Tibial nerve (tissue), 4 donors: Measurements from ENCODE around the gene STRN3. TPM values are rescaled to one million over a fixed set of nuclear protein-coding genes. Genes with fewer than 3 reads are reported as not detected.

Experiments
- DNase-seq, 2 donors: peaks; one replicate each; pipeline ENCODE4 v3.0.0-alpha.2; 2019; ENCODE audit warnings: low spot score in 2 of 2
- H3K27ac ChIP-seq, 4 donors: fragments of 200-600 bp; sonication (generic) in 3 of 4; one replicate each; pipeline ENCODE4 v1.5.1; 2017 to 2019; ENCODE audit warnings: mild to moderate bottlenecking in 1 of 4
- H3K27me3 ChIP-seq, 2 donors: fragments of 200-600 bp; sonication (generic) in 1 of 2; one replicate each; pipeline versions ENCODE4 v1.5.1 to v1.6.0; 2017 to 2019
- H3K36me3 ChIP-seq, 3 donors: fragments of 200-600 bp; sonication (generic); one replicate each; pipeline ENCODE4 v1.5.1; 2018 to 2019
- H3K4me1 ChIP-seq, 4 donors: fragments of 200-600 bp; sonication (generic) in 3 of 4; one replicate each; pipeline ENCODE4 v1.5.1; 2017 to 2019
- H3K4me3 ChIP-seq, 4 donors: fragments of 200-600 bp; sonication (generic) in 3 of 4; one replicate each; pipeline ENCODE4 v1.5.1; 2017 to 2019; ENCODE audit warnings: mild to moderate bottlenecking in 1 of 4, moderate library complexity in 1 of 4
- H3K9me3 ChIP-seq, 4 donors: fragments of 200-600 bp; sonication (generic) in 3 of 4; one replicate each; pipeline ENCODE4 v1.5.1; 2017 to 2019
- EP300 ChIP-seq, 2 donors: sonication (generic); formaldehyde crosslinking; IDR thresholded peaks; one replicate each; pipeline ENCODE4 v1.6.1; 2017; ENCODE audit warnings: antibody characterized with exemption in 2 of 2, mild to moderate bottlenecking in 1 of 2
- POLR2A ChIP-seq, 2 donors: fragments of 450-650 bp; IDR thresholded peaks; one replicate each; pipeline ENCODE4 v1.6.1; 2017; ENCODE audit warnings: antibody characterized with exemption in 2 of 2, mild to moderate bottlenecking in 2 of 2, moderate library complexity in 2 of 2
- WGBS, 2 donors: methylation state at CpG; one replicate each; pipeline ENCODE4 v1.1.5; 2018; 5-methylcytosine and 5-hydroxymethylcytosine counted together
- small RNA-seq: library from RNA; depleted of rRNA; stranded (forward); fragments of <200 nt; gene quantifications from one replicate; pipeline ENCODE3, GENCODE V24; 2016
- total RNA-seq, 4 donors: library from RNA; depleted of rRNA; stranded (reverse); fragments of >200 nt; gene quantifications; one replicate each; pipeline ENCODE4 v1.1.0, GENCODE V29; 2016
- TF ChIP-seq, protein P1 (sequence below), 5 experiments: fragments of 200-600 bp in 3 of 5; fragments of 450-650 bp in 2 of 5; sonication (generic) in 3 of 5; IDR thresholded peaks; one replicate each; pipeline ENCODE4 v1.5.1; 2016 to 2019; ENCODE audit warnings: antibody characterized with exemption in 5 of 5, mild to moderate bottlenecking in 3 of 5, moderate library complexity in 2 of 5

STRN3 gene
- total RNA-seq, 4 donors from 2014 or later: 33.5 to 68.8 (median 57.0) TPM

DNA sequence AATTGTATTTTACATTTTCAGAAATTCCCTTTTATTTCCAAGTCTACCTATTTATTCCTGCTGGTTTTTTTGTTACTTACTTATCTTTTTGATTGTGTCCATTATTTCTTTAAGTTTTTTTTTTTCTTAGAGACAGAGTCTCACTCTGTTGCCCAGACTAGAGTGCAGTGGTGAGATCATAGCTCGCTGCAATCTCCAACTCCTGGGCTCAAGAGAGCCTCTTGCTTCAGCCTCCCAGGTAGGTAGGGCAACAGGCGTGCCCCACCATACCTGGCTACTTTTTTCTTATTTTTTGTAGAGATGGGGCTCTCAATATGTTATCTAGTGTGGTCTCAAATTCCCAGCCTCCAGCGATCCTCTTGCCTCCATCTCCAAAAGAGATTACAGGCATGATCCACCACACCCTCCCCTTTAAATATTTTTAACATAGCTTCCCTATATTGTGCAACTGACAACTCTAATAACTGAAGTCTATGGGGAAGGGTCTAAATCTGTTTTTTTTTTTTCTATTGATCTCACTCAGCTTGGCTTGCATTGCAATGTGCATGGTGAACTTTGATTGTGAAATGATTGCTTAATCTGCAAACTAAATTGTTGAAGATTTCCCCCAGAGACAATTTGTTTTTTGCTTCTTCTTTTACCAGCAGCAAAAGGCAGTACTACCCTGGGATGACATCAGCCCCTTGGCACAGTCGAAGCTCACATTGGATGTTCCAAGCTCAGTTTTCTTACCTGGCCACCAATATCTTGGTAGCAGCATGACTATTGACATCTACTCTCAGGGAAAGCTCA, 177.5 kb downstream of the STRN3 start:
- Histone ChIP-seq H3K9me3 (no peaks in the 10 kb centered on the region), H3K4me1 (no peaks in the 10 kb centered on the region), H3K27me3 (no peaks in the 10 kb centered on the region), H3K4me3 (no peak overlapping the region), H3K36me3 (no peaks in the 10 kb centered on the region), H3K27ac (no peak overlapping the region)
- WGBS, 2 donors: 89% methylated on average over 4 of the region's 4 CpGs
- TF ChIP-seq POLR2A (IDR thresholded peaks at IDR 0.05): no peak
- TF ChIP-seq, protein P1, sequence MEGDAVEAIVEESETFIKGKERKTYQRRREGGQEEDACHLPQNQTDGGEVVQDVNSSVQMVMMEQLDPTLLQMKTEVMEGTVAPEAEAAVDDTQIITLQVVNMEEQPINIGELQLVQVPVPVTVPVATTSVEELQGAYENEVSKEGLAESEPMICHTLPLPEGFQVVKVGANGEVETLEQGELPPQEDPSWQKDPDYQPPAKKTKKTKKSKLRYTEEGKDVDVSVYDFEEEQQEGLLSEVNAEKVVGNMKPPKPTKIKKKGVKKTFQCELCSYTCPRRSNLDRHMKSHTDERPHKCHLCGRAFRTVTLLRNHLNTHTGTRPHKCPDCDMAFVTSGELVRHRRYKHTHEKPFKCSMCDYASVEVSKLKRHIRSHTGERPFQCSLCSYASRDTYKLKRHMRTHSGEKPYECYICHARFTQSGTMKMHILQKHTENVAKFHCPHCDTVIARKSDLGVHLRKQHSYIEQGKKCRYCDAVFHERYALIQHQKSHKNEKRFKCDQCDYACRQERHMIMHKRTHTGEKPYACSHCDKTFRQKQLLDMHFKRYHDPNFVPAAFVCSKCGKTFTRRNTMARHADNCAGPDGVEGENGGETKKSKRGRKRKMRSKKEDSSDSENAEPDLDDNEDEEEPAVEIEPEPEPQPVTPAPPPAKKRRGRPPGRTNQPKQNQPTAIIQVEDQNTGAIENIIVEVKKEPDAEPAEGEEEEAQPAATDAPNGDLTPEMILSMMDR (IDR thresholded peaks at IDR 0.05): no peak
- TF ChIP-seq EP300 (IDR thresholded peaks at IDR 0.05): no peak
- DNase-seq: no peak

Small RNAs within 50 kb of the gene (small RNA-seq; reads per million reads assigned to genes)
- gene HIGD1AP17 (not detected), gene MIR624 (not detected)

Other genes with a start within 250 kb of the STRN3 start
- 10 to 100 TPM in 1 of 4 donors, 1 to 10 TPM in 3; 3.6 to 10.3 (median 5.4) TPM for gene COCH, start 151.8 kb downstream of the STRN3 start, total RNA-seq
- 10 to 100 TPM in 2 of 4 donors, 1 to 10 TPM in 2; 7.2 to 36.1 (median 16.3) TPM for gene AP4S1, start 730 bp downstream of the STRN3 start, total RNA-seq
- 100 to 1,000 TPM; 183 to 225 (median 207) TPM for gene HECTD1, start 181.4 kb upstream of the STRN3 start, total RNA-seq